Upper lobe of right lung (tissue), 1 donor: ENCODE results near the gene CD36. TPM values are rescaled to one million over a fixed set of nuclear protein-coding genes. Genes with fewer than 3 reads are reported as not detected.

ENCODE experiments used
- ATAC-seq: fragments of 200-7000 bp; cut with Tn5 transposase; one replicate; pipeline ENCODE4 v1.9.1; 2020; ENCODE audit warnings: mild to moderate bottlenecking, moderate library complexity
- DNase-seq: peaks from one replicate; pipeline ENCODE4 v3.0.0-alpha.2; 2020
- H3K27ac ChIP-seq: fragments of 200-600 bp; one replicate; pipeline ENCODE4 v1.8.0; 2022
- H3K27me3 ChIP-seq: fragments of 200-600 bp; one replicate; pipeline ENCODE4 v1.8.0; 2022; ENCODE audit warnings: mild to moderate bottlenecking
- H3K36me3 ChIP-seq: fragments of 200-600 bp; one replicate; pipeline ENCODE4 v1.8.0; 2022
- H3K4me1 ChIP-seq: fragments of 200-600 bp; one replicate; pipeline ENCODE4 v1.8.0; 2022
- H3K4me3 ChIP-seq: fragments of 200-600 bp; one replicate; pipeline ENCODE4 v1.8.0; 2022; ENCODE audit warnings: mild to moderate bottlenecking
- H3K9me3 ChIP-seq: fragments of 200-600 bp; one replicate; pipeline ENCODE4 v1.8.0; 2022
- CTCF ChIP-seq: fragments of 200-600 bp; IDR thresholded peaks from one replicate; pipeline ENCODE4 v1.8.0; 2022; ENCODE audit warnings: antibody characterized with exemption
- intact Hi-C: fragments of 100-400 bp; cut with DNase I; formaldehyde crosslinking; loops from one replicate; pipeline ENCODE4 v1.11.0; 2022
- total RNA-seq: library from RNA; stranded (reverse); fragmentation: NEBNext Ultra II Directional; extraction: Animal tissue kit (Norgen Biotek cat#: 25700); gene quantifications from one replicate; pipeline ENCODE4 v1.2.1, GENCODE V29; 2021
- donor health status: DM: no; HTN: yes; CAD: no; lungs with severe emphysema.

The CD36 gene
- total RNA-seq, 1 donor from 2014 or later, result 115 TPM

GRCh38 chr7:80639011-80639410 lies 569 bp downstream of the CD36 start:
- DNase-seq, result no peak
- no peaks in the 10 kb centered on the region for H3K9me3 ChIP-seq
- intact Hi-C loops, result no loop called here
- ATAC-seq, result no peak
- peaks cover 42% of the 10 kb centered on the region for H3K4me1 ChIP-seq
- H3K36me3 ChIP-seq, result no peaks in the 10 kb centered on the region
- no peak overlapping the region for H3K27ac ChIP-seq
- peak overlapping the region; percentile 28 for H3K4me3 ChIP-seq
- no peak for TF ChIP-seq CTCF
- H3K27me3 ChIP-seq, result no peaks in the 10 kb centered on the region

- no peak for TF ChIP-seq CTCF
- H3K9me3 ChIP-seq, result no peaks in the 10 kb centered on the region
- no peak overlapping the region for H3K27ac ChIP-seq
- DNase-seq (no peak), ATAC-seq (no peak)
- no peak overlapping the region for H3K4me3 ChIP-seq
- intact Hi-C loops, result no loop called here
- no peaks in the 10 kb centered on the region for H3K36me3 ChIP-seq
- H3K27me3 ChIP-seq, result no peaks in the 10 kb centered on the region
- H3K4me1 ChIP-seq, result peaks cover 25% of the 10 kb centered on the region
Measured at GRCh38 chr7:80640846-80641245, 2.4 kb downstream of the CD36 start.

- H3K36me3 ChIP-seq, result no peaks in the 10 kb centered on the region
- no peak overlapping the region for H3K27ac ChIP-seq
- no peaks in the 10 kb centered on the region for H3K9me3 ChIP-seq
- DNase-seq (no peak), ATAC-seq (no peak)
- intact Hi-C loops, result no loop called here
- peaks cover 18% of the 10 kb centered on the region for H3K4me1 ChIP-seq
- H3K4me3 ChIP-seq, result no peak overlapping the region
- no peaks in the 10 kb centered on the region for H3K27me3 ChIP-seq
- TF ChIP-seq CTCF, result no peak
Measured at GRCh38 chr7:80641548-80641947, 3.1 kb downstream of the CD36 start.

GRCh38 chr7:80642871-80643270 lies 4.4 kb downstream of the CD36 start:
- intact Hi-C loops, result no loop called here
- no peak for TF ChIP-seq CTCF
- DNase-seq (no peak), ATAC-seq (peak; percentile 53)
- H3K9me3 ChIP-seq, result no peaks in the 10 kb centered on the region
- no peak overlapping the region for H3K27ac ChIP-seq
- no peaks in the 10 kb centered on the region for H3K36me3 ChIP-seq
- H3K27me3 ChIP-seq, result no peaks in the 10 kb centered on the region
- H3K4me1 ChIP-seq, result peaks cover 4% of the 10 kb centered on the region
- no peak overlapping the region for H3K4me3 ChIP-seq

- no peaks in the 10 kb centered on the region for H3K9me3 ChIP-seq
- no peaks in the 10 kb centered on the region for H3K27me3 ChIP-seq
- no peak for TF ChIP-seq CTCF
- H3K4me3 ChIP-seq, result no peak overlapping the region
- no peaks in the 10 kb centered on the region for H3K36me3 ChIP-seq
- intact Hi-C loops, result no loop called here
- DNase-seq (no peak), ATAC-seq (peak; percentile 39)
- H3K4me1 ChIP-seq, result no peaks in the 10 kb centered on the region
- H3K27ac ChIP-seq, result no peak overlapping the region
Measured at GRCh38 chr7:80643336-80643915, 5.0 kb downstream of the CD36 start.

- ATAC-seq (no peak), DNase-seq (no peak)
- H3K9me3 ChIP-seq, result no peaks in the 10 kb centered on the region
- TF ChIP-seq CTCF, result no peak
- H3K4me3 ChIP-seq, result no peak overlapping the region
- H3K27me3 ChIP-seq, result no peaks in the 10 kb centered on the region
- no peak overlapping the region for H3K27ac ChIP-seq
- intact Hi-C loops, result no loop called here
- H3K4me1 ChIP-seq, result no peaks in the 10 kb centered on the region
- H3K36me3 ChIP-seq, result no peaks in the 10 kb centered on the region
Measured at GRCh38 chr7:80644054-80644453, 5.6 kb downstream of the CD36 start.
